ENCODE measurements around the gene ZNF205.
A peak's percentile ranks its signal among the peaks of the same experiment; 100 is the strongest.

ZNF205 gene

DNA sequence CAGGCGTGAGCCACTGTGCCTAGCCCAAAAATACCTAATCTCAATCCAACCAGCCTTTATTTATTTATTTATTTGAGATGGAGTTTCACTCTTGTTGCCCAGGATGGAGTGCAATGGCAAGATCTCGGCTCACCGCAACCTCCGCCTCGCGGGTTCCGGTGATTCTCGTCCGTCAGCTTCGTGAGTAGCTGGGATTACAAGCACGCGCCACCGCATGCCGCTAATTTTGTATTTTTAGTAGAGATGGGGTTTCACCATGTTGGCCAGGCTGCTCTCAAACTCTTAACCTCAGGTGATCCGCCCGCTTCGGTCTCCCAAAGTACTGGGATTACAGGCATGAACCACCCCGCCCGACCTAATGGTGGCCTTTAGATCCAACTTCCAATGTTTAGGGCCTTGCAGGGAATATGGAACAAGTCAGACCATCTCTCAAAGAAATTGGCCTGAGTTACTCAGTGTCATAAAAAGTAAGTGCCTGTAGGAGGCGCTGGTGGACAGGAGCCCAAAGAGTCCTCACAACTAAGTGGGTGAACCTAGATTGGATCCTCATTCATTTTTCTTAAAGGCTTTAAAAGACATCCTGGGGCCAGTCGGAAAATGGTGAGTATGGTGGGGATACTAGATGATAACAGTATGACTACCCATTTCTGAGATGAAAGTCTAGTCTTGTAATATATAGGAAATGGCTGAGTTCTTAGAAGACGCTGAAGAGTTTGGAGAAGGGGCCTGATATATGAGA, 17.9 kb upstream of the ZNF205 start:
- Histone ChIP-seq H3K27me3 (ENCODE audit: control insufficient read depth, insufficient read depth, low read length) (no peaks in the 10 kb centered on the region), H3K4me1 (ENCODE audit: control insufficient read depth, insufficient read depth, low read length) (peaks cover 4% of the 10 kb centered on the region; the same call in 1 of the 2 replicates), H3K36me3 (ENCODE audit: control insufficient read depth, insufficient read depth, low read length) (peaks cover 35% of the 10 kb centered on the region), H3K4me3 (ENCODE audit: low read length) (no peak overlapping the region), H3K27ac (ENCODE audit: low read length) (no peak overlapping the region), H3K9me3 (ENCODE audit: control insufficient read depth, insufficient read depth, low read length) (no peaks in the 10 kb centered on the region)
- WGBS (ENCODE audit: insufficient coverage, insufficient read length) = no CpG with 5 or more reads among the region's 22 CpGs
- no peak for DNase-seq (ENCODE audit: low read depth, low spot score)

DNA sequence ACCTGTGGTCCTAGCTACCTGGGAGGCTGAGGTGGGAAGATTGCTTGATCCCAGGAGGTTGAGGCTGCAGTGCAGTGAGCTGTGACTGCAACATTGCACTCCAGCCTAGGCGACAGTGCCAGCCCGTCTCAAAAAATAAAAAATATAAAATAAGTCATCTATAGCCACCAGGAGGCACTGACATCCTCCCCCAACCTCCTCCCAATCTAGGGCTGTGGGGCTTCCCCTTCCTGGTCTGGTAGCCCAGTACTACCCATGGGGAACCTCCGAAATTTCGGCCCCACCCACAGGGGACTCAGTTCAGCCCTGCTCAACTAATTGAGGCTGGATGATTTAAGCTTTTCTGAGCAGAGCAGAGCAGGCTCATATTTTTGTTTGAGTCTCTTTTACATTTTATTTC, 16.5 kb upstream of the ZNF205 start:
- no CpG with 5 or more reads among the region's 4 CpGs for WGBS (ENCODE audit: insufficient coverage, insufficient read length)
- Histone ChIP-seq H3K27me3 (ENCODE audit: control insufficient read depth, insufficient read depth, low read length) (no peaks in the 10 kb centered on the region), H3K36me3 (ENCODE audit: control insufficient read depth, insufficient read depth, low read length) (peaks cover 24% of the 10 kb centered on the region), H3K27ac (ENCODE audit: low read length) (no peak overlapping the region), H3K4me1 (ENCODE audit: control insufficient read depth, insufficient read depth, low read length) (peaks cover 7% of the 10 kb centered on the region), H3K9me3 (ENCODE audit: control insufficient read depth, insufficient read depth, low read length) (no peaks in the 10 kb centered on the region), H3K4me3 (ENCODE audit: low read length) (no peak overlapping the region)
- no peak for DNase-seq (ENCODE audit: low read depth, low spot score)

DNA sequence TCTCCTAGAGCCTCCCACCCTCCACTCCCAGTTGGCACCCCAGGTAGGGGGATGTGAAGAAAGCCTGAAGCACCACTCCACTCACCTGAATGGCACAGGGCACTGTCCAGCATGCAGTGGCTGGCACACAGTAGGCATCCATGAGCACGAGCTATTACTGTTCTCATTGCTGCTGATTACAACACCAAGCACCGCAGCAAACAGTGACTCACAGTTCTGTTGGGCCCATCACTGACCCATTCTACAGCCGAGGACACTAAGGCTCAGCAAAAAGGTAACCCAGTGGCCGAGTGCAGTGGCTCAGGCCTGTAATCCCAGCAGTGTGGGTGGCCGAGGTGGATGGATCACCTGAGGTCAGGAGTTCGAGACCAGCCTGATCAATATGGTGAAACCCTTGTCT, 16.0 kb upstream of the ZNF205 start:
- peaks cover 9% of the 10 kb centered on the region for H3K4me1 ChIP-seq (ENCODE audit: control insufficient read depth, insufficient read depth, low read length)
- H3K4me3 ChIP-seq (ENCODE audit: low read length) = no peak overlapping the region
- no peaks in the 10 kb centered on the region for H3K9me3 ChIP-seq (ENCODE audit: control insufficient read depth, insufficient read depth, low read length)
- no CpG with 5 or more reads among the region's 6 CpGs for WGBS (ENCODE audit: insufficient coverage, insufficient read length)
- no peak for DNase-seq (ENCODE audit: low read depth, low spot score)
- H3K36me3 ChIP-seq (ENCODE audit: control insufficient read depth, insufficient read depth, low read length) = peaks cover 20% of the 10 kb centered on the region
- H3K27ac ChIP-seq (ENCODE audit: low read length) = no peak overlapping the region
- no peaks in the 10 kb centered on the region for H3K27me3 ChIP-seq (ENCODE audit: control insufficient read depth, insufficient read depth, low read length)

DNA sequence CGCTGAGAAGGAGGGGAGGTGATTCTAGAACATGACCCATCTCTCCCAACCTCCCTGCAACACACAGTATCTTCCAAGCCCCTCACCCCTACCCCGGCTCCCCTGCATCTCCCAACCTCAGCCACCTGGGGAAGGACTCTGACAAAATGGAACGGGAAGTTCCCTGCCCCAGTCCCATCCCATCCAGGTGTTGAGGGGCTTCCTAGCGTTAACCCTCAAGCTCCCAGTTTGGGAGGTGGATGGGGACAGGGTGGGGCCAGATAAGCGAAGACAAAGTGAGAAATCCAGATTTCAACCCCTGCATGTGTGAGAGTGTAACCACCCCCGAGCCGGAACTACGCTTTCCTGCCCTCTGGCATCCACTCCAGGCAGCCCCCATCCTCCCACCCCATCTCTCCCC, 15.1 kb upstream of the ZNF205 start:
- no peaks in the 10 kb centered on the region for H3K27me3 ChIP-seq (ENCODE audit: control insufficient read depth, insufficient read depth, low read length)
- H3K4me3 ChIP-seq (ENCODE audit: low read length) = peak overlapping the region; percentile 15; the same call in 1 of the 2 replicates
- no peak for DNase-seq (ENCODE audit: low read depth, low spot score)
- no CpG with 5 or more reads among the region's 8 CpGs for WGBS (ENCODE audit: insufficient coverage, insufficient read length)
- H3K9me3 ChIP-seq (ENCODE audit: control insufficient read depth, insufficient read depth, low read length) = no peaks in the 10 kb centered on the region
- peaks cover 9% of the 10 kb centered on the region for H3K4me1 ChIP-seq (ENCODE audit: control insufficient read depth, insufficient read depth, low read length)
- H3K27ac ChIP-seq (ENCODE audit: low read length) = peak overlapping the region; percentile 75
- peaks cover 11% of the 10 kb centered on the region; the same call in 1 of the 2 replicates for H3K36me3 ChIP-seq (ENCODE audit: control insufficient read depth, insufficient read depth, low read length)

DNA sequence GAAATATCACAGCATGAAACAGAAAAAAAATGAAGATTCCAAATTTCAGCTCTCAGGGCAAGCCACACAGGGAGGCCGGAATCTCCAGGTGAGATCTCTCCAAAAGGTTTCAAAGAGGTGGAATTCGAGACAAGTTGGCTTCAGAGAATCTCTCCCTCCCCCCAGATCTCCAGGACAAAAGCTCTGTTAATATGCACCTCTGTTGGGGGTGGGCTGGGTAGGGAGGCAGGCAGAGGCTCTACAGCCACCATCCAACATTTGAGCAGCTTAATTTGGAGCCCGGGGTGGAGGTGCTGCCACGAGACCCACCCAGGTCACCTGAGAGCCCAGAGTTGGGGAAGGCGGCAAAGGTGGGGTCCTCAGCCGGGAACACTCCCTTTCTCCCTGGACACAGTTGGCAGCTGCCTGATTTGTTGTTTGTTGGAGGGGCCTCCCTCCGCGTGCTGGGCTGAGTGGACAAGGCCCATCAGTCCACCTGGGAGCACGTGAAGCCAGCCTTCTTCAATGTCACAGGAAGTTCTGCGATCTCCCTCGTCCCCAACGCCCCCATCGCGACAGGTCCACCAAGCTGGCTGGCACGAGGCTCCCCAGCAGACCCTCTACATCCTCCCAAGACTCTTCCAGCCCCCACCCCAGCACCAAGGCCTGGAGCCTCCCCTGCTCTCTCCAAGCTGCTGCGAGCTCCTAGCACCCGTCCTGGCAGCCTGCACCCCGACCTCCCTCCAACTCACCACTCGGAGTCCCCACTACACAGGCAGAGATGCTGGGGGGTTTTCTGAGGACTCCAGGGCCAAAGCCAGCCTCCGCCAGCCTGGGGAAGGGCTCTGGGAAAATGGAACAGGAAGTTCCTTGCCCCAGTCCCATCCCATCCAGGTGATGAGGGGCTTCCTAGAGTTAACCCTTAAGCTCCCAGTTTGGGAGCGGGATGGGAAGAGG, 13.7 kb upstream of the ZNF205 start, which contains the start of gene ZSCAN10:
Gene ZSCAN10, minus strand, starts transcription at position 836 of the 936 bp plus-strand sequence. CDS start 6,357 bp downstream, outside the sequence.
- H3K36me3 ChIP-seq (ENCODE audit: control insufficient read depth, insufficient read depth, low read length) = 0 out of 2 replicates have a peak, but pooled peaks cover 4% of the 10 kb centered on the region
- WGBS (ENCODE audit: insufficient coverage, insufficient read length) = no CpG with 5 or more reads among the region's 21 CpGs
- peak within 1 kb of the TSS; percentile 75 for H3K27ac ChIP-seq (ENCODE audit: low read length)
- H3K9me3 ChIP-seq (ENCODE audit: control insufficient read depth, insufficient read depth, low read length) = no peaks in the 10 kb centered on the region
- peak within 1 kb of the TSS; percentile 73 for H3K4me3 ChIP-seq (ENCODE audit: low read length)
- H3K4me1 ChIP-seq (ENCODE audit: control insufficient read depth, insufficient read depth, low read length) = peaks cover 9% of the 10 kb centered on the region
- DNase-seq (ENCODE audit: low read depth, low spot score) = no peak
- H3K27me3 ChIP-seq (ENCODE audit: control insufficient read depth, insufficient read depth, low read length) = no peaks in the 10 kb centered on the region

DNA sequence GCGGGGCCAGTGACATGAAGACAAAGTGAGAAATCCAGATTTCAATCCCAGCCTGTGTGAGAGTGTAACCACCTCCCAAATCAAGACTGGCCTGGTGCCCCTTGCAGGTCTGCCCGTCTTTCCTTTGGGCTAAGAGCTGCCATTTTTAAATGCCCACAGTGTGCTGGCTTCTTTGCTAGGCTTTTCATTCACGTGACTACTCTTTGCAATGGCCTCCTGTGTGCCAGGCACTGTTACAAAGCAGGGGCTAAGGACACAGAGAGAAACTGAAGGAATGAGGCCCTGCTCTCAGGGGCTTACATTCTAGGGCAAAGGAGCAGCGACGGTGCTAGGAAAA, 13.0 kb upstream of the ZNF205 start:
- peak overlapping the region; percentile 36 for H3K27ac ChIP-seq (ENCODE audit: low read length)

DNA sequence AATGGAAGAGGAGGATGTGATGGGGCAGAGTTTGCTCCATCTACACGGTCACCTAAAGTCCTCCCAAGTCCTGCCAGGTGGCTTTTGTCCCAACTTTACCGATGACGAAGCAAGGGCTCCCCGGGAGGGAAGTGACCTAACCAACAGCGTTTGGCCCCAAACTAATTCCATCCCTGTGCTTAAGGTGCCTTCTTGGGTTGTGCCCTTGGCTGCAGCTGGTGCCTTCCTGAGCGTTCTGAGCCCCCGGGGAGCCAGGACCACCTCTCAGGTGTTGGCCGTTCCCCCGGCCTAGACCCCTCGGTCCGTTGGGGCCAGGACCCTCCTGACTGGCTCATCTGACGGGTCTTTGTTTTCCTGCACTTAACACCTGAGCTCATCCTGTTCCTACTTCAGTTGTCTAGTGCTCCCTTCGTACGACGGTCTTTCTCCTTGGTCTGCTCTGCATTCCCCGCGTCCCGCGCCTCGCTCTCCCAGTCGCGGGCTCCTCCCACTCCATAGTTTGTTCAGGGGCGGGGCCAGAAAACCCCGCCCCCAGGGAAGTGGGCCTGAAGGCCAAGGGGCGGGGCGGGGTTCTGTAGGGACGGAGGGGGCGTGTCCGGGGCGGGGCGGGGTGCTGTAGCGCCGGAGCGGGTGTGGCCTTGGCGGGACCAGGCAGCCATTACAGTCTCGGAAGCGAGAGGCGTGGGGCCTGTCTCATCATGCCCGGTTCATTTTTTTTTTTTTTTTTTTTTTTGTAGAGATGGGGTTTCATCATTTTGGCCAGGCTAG, 12.5 kb upstream of the ZNF205 start:
- DNase-seq (ENCODE audit: low read depth, low spot score) = no peak
- no CpG with 5 or more reads among the region's 39 CpGs for WGBS (ENCODE audit: insufficient coverage, insufficient read length)
- Histone ChIP-seq H3K27me3 (ENCODE audit: control insufficient read depth, insufficient read depth, low read length) (no peaks in the 10 kb centered on the region), H3K36me3 (ENCODE audit: control insufficient read depth, insufficient read depth, low read length) (0 out of 2 replicates have a peak, but pooled peaks cover 4% of the 10 kb centered on the region), H3K4me1 (ENCODE audit: control insufficient read depth, insufficient read depth, low read length) (peaks cover 9% of the 10 kb centered on the region), H3K4me3 (ENCODE audit: low read length) (peak overlapping the region; percentile 73), H3K27ac (ENCODE audit: low read length) (peak overlapping the region; percentile 36), H3K9me3 (ENCODE audit: control insufficient read depth, insufficient read depth, low read length) (no peaks in the 10 kb centered on the region)

More for the DNA sequence above, 13.0 kb upstream of the ZNF205 start:
- Histone ChIP-seq H3K36me3 (ENCODE audit: control insufficient read depth, insufficient read depth, low read length) (0 out of 2 replicates have a peak, but pooled peaks cover 4% of the 10 kb centered on the region), H3K4me1 (ENCODE audit: control insufficient read depth, insufficient read depth, low read length) (peaks cover 9% of the 10 kb centered on the region), H3K4me3 (ENCODE audit: low read length) (peak overlapping the region; percentile 73; the same call in 1 of the 2 replicates), H3K9me3 (ENCODE audit: control insufficient read depth, insufficient read depth, low read length) (no peaks in the 10 kb centered on the region), H3K27me3 (ENCODE audit: control insufficient read depth, insufficient read depth, low read length) (no peaks in the 10 kb centered on the region)
- WGBS (ENCODE audit: insufficient coverage, insufficient read length) = no CpG with 5 or more reads among the region's 5 CpGs
- DNase-seq (ENCODE audit: low read depth, low spot score) = no peak

DNA sequence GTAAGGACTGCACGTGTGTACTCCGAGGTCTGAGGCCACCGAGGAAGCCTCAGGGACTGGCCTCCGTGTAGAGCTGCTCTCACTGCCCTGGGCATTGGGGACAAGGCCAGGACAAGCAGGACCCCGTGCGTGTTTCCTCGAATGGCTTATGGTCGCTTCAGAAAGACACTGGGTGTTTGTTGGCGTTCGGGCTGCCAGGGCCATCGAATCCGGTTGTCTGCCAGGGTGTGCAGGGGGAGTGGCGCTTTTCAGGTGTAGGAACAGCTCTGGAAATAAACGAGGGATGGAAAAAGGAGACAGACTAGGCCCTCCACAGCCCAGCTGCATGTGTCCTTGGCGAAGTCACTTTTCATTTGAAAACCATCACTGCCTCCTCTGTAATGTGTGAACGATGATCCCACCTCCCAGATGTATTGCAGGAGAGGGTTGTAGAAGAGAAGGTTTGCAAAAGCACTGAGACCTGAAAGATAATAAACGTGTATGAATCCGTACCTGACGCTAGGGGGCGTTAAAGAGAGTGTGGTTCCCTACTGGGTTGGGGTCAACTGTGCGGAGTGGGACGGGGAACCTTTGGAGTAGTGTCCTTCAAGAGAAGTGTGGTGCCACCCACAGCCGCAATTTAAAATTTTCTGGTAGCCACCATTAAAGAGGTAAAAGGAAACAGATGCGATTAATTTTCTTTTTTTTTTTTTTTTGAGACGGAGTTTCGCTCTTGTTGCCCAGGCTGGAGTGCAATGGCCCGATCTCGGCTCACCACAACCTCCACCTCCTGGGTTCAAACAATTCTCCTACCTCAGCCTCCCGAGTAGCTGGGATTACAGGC, 11.2 kb upstream of the ZNF205 start:
- no peak for DNase-seq (ENCODE audit: low read depth, low spot score)
- H3K9me3 ChIP-seq (ENCODE audit: control insufficient read depth, insufficient read depth, low read length) = no peaks in the 10 kb centered on the region
- no peak overlapping the region for H3K4me3 ChIP-seq (ENCODE audit: low read length)
- peaks cover 10% of the 10 kb centered on the region for H3K4me1 ChIP-seq (ENCODE audit: control insufficient read depth, insufficient read depth, low read length)
- no CpG with 5 or more reads among the region's 29 CpGs for WGBS (ENCODE audit: insufficient coverage, insufficient read length)
- H3K27ac ChIP-seq (ENCODE audit: low read length) = no peak overlapping the region
- H3K36me3 ChIP-seq (ENCODE audit: control insufficient read depth, insufficient read depth, low read length) = 0 out of 2 replicates have a peak, but pooled peaks cover 3% of the 10 kb centered on the region
- no peaks in the 10 kb centered on the region for H3K27me3 ChIP-seq (ENCODE audit: control insufficient read depth, insufficient read depth, low read length)

DNA sequence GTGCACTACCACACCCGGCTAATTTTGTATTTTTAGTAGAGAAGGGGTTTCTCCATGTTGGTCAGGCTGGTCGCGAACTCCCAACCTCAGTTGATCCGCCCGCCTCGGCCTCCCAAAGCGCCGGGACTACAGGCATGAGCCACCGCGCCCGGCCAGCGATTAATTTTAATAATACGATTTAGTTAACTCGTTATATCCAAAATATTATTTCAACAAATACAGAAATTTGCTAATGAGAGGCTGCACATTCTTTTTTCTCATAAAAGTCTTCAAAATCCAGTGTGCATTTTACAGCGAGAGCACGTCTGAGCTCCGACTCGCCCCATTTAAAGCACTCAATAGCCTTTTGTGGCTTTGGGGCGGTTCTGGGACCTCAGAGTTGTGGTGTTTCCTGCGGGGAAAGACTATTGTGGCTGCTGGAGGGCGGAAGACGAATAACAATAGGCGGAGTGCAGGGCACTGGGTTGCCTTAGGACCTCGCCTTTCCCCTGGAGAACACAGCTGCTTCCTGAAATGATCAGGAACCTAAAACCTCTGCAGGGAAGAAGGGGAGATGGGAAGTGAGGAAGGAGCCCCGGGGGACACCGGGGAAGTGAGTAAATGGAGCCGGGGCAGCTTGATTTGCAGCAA, 10.4 kb upstream of the ZNF205 start:
- Histone ChIP-seq H3K27ac (ENCODE audit: low read length) (no peak overlapping the region), H3K4me1 (ENCODE audit: control insufficient read depth, insufficient read depth, low read length) (peaks cover 8% of the 10 kb centered on the region), H3K4me3 (ENCODE audit: low read length) (no peak overlapping the region), H3K36me3 (ENCODE audit: control insufficient read depth, insufficient read depth, low read length) (no peaks in the 10 kb centered on the region), H3K9me3 (ENCODE audit: control insufficient read depth, insufficient read depth, low read length) (no peaks in the 10 kb centered on the region), H3K27me3 (ENCODE audit: control insufficient read depth, insufficient read depth, low read length) (no peaks in the 10 kb centered on the region)
- no peak for DNase-seq (ENCODE audit: low read depth, low spot score)
- WGBS (ENCODE audit: insufficient coverage, insufficient read length) = no CpG with 5 or more reads among the region's 27 CpGs

Data from iPS DF 6.9 (cell line).